Measurements from ENCODE around the gene FOLR2.
"Not testable (repeated sequence)": the region's sequence is repeated elsewhere in the genome, so short reads cannot be mapped to it uniquely, and the experiment has no call there.

FOLR2 gene

DNA sequence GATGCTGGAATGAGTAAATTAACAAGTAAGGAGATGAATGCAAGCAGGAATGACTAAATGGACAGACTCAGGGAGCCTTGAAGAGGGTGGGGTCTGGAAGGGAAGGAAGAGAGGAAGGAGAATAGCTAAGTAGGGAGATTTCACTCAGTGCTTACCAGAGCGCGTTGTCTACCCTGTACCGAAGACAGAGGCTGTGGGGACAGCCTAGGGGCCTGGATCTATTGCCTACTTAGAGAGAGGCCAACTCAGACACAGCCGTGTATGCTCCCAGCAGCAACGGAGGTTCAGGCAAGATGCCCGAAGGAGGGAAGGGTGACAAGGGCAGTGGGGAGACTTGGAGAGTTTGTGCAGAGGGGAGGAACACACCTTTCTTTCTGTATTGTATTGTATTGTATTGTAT lies at the start of gene FOLR2:
Gene FOLR2 (plus strand): TSS at position 157 of the 400 bp plus-strand sequence. CDS start 1,791 bp downstream, outside the sequence.
- DNase-seq (ENCODE audit: insufficient read length, low spot score) (no peak), FAIRE-seq (no peak)
- TF ChIP-seq, protein P1, sequence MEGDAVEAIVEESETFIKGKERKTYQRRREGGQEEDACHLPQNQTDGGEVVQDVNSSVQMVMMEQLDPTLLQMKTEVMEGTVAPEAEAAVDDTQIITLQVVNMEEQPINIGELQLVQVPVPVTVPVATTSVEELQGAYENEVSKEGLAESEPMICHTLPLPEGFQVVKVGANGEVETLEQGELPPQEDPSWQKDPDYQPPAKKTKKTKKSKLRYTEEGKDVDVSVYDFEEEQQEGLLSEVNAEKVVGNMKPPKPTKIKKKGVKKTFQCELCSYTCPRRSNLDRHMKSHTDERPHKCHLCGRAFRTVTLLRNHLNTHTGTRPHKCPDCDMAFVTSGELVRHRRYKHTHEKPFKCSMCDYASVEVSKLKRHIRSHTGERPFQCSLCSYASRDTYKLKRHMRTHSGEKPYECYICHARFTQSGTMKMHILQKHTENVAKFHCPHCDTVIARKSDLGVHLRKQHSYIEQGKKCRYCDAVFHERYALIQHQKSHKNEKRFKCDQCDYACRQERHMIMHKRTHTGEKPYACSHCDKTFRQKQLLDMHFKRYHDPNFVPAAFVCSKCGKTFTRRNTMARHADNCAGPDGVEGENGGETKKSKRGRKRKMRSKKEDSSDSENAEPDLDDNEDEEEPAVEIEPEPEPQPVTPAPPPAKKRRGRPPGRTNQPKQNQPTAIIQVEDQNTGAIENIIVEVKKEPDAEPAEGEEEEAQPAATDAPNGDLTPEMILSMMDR (IDR thresholded peaks at IDR 0.05; ENCODE audit: insufficient read depth, missing control alignments) = no peak

DNA sequence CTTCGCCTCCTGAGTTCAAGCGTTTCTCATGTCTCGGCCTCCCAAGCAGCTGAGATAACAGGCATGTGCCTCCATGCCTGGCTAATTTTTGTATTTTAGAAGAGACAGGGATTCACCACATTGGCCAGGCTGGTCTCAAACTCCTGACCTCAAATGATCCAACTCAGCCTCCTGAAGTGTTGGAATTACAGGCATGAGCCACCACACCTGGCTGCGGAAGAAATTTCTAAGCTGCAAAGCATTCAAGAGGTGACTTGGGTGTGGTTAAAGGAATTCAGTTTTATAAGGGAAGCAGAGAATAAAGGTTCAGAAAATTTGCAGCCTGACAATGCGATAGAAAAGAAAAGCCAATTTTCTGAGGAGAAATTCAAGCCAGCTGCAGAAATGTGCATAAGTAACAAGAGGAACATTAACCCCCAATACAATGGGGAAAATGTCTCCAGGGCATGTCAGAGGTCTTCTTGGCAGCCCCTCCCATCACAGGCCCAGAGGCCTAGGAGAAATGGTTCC lies 47.5 kb upstream of the FOLR2 start:
- DNase-seq (ENCODE audit: insufficient read length, low spot score); FAIRE-seq: not testable (repeated sequence)

DNA sequence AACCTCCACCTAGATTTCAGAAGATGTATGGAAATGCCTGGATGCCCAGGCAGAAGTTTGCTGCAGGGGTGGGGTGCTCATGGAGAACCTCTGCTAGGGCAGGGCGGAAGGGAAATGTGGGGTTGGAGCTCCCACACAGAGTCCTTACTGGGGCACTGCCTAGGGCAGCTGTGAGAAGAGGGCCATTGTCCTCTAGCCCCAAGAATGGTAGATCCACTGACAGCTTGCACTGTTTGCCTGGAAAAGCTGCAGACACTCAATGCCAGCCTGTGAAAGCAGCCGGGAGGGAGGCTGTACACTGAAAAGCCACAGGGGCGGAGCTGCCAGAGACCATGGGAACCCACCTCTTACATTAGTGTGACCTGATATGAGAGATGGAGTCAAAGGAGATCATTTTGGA lies 46.8 kb upstream of the FOLR2 start:
- DNase-seq (ENCODE audit: insufficient read length, low spot score); FAIRE-seq: not testable (repeated sequence)

DNA sequence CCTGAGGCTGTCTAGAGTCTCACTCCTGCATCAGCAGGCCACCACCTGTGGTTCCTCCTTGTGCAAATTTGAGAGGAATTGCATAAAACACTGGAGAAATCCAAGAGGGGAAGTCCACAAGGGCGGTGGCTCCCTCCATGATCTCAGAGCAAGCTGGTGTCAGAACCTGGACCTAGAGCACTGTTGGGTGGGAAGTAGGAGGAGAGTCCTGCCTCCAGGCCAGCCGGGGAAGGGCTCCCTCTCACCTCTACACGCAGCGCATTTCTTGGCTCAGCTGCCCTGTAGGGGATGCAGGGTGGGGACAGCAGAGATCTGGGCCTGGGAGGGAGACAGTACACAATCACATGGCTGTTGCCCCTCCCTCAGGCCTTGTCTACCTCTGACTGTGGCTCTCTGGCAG lies 44.6 kb upstream of the FOLR2 start:
- FAIRE-seq; DNase-seq (ENCODE audit: insufficient read length, low spot score): not testable (repeated sequence)

DNA sequence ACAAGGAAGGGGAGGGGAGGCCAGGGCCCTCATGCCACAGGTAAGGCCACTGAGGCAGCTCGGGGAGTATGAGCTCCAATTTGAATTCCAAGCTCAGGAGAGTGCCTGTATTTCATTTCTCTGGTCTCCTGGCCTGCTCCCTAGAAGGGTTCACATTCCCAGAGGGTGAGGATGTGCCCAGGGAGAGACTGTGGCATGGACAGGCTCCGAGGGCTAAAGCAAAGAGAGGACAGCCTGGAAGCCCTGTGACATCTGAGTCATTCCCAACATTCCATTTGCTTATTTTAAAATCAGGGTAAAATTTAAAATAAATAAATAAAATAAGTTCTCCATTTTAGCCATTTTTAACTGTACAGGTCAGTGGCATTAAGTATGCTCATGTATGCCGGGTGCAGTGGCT lies 43.3 kb upstream of the FOLR2 start:
- no peak for DNase-seq (ENCODE audit: insufficient read length, low spot score)
- no peak for FAIRE-seq

DNA sequence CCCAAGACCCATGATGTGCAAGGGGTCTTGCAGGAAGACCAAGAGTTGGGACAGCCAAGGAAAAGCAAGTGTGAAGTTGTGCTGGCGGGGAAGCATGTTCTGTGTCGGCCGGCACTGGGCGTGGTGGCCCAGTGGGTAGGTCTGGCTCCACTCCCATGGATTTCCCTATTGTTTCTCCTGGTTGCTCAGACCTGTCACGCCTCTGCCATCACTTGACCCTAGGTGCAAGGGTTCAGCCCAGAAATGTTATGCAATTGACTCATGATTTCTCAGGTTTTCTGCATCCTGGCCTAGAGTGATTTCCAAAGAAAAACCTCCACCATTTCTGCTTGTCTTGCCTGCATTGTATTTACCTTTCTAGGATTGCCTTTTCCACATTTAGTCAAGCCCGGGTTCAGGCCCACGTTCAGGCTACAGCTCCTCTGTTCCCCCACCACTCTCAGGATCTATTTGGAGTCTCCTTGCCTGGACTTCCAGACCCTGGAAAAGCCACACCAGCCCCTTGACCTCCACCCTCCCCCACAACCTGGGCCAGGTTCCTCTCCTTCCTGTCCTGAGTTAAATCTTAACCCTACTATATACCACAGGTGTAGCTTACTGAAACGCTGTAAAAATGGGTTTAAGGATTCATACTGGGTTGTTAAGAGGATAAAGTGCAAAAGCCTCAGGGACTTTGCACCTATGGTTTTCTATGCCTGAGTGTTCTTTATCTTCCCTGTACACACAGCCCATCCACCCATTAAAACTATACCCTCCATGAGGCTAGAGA lies 42.1 kb upstream of the FOLR2 start:
- DNase-seq (ENCODE audit: insufficient read length, low spot score) (no peak), FAIRE-seq (no peak)
- TF ChIP-seq, protein P1 (IDR thresholded peaks at IDR 0.05; ENCODE audit: insufficient read depth, missing control alignments) = no peak

More for the DNA sequence above, 43.3 kb upstream of the FOLR2 start:
- TF ChIP-seq, protein P1 (IDR thresholded peaks at IDR 0.05; ENCODE audit: insufficient read depth, missing control alignments) = no peak

DNA sequence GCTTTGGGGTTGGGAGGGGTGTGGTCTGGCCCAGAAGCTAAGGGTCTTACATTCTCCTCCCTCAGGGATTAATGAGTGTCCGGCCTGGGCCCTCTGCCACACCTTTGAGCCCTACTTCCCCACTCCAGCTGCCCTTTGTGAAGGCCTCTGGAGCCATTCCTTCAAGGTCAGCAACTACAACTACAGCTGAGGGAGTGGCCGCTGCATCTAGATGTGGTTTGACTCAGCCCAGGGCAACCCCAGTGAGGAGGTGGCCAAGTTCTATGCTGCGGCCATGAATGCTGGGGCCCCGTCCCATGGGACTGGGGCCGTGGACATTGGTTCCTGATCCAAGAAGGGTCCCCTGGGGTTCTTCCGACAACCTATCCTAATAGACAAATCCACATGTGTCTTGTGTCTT lies 38.9 kb upstream of the FOLR2 start:
- no peak for FAIRE-seq
- TF ChIP-seq, protein P1 (IDR thresholded peaks at IDR 0.05; ENCODE audit: insufficient read depth, missing control alignments) = no peak
- no peak for DNase-seq (ENCODE audit: insufficient read length, low spot score)

DNA sequence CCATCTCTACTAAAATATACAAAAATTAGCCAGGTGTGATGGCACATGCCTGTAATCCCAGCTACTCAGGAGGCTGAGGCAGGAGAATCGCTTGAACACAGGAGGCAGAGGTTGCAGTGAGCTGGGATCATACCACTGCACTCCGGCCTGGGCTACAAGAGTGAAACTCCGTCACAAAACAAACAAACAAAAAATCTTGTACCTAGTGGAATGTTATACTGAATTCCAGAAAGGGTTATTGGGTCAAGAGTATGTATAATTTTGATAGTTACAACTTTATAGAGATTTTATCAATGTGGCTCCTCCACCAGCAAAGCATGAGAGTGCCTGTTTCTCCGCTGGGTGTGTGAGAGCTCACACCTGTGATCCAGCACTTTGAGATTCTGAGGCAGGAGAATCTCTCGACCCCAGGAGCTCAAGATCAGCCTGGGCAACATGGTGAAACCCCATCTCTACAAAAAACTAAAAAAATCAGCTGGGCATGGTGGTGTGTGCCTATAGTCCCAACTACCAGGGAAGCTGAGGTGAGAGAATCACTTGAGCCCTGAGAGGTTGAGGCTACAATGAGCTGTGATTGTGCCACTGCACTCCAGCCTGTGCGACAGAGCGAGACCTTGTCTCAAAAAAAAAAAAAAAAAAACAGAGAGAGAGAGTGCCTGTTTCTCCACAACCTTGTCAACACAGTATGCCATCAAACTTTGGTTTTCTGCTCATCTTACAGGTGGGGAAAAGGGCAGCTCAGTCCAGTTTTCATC lies 37.4 kb upstream of the FOLR2 start:
- DNase-seq (ENCODE audit: insufficient read length, low spot score) (no peak), FAIRE-seq (no peak)
- TF ChIP-seq, protein P1 (IDR thresholded peaks at IDR 0.05; ENCODE audit: insufficient read depth, missing control alignments) = no peak

Measured in D721Med (cell line).